ENCODE measurements around the gene PRKAG3.

DNA sequence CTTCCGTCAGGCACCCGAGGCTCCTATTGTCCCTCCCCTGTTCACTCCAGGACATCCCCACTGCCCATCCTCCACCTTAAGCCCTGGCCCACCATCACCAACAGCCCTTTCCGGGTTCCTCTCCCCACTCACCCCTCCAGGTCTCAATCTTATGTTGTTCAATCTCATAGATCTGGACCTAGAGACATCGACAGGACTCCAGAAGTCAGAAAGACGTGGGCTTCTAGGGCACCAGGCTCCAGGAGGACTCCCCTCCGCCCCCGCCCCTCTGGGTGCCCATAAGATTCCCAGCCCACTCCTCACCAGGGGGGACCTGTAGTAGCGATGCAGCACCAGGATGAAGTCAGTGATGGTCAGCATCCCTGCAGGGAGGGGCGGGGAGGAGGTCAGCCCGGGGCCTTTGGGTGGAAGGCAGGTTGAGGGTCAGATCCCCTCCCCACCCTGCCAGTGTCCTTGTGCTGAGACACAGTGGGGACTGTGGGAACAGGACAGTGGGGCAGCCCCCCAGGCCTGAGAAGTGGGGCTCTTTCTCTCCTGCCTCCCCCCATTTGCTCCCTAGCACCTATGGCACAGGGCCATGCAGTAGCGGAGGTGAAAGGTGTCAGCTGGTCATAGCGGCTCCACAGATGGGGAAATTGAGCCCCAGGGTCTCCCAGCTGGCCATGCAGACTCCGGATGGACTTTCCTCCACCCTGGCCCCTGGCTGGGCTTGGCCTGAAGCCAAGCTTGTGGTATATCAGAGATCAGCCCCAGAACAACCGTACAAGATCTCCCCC lies 3.7 kb downstream of the PRKAG3 start:
- TF ChIP-seq CTCF (conservative IDR thresholded peaks at IDR 0.05; ENCODE audit: low read depth, low read length), result no peak
- no peak for TF ChIP-seq EZH2 (IDR thresholded peaks at IDR 0.05; ENCODE audit: borderline replicate concordance, low read depth, low read length, poor library complexity, severe bottlenecking)
